ENCODE results near the gene OR4D2. TPM values are rescaled to one million over a fixed set of nuclear protein-coding genes. Genes with fewer than 3 reads are reported as not detected.

The OR4D2 gene
- not detected for total RNA-seq (2013)
- not detected for polyA plus RNA-seq
- polyA minus RNA-seq = not detected in 2 replicates
- total RNA-seq = 0 to 0.45 (median 0) reads per million in 11 experiments

- peaks cover 15 to 40% (median 19%) of the 10 kb centered on the region in 3 donors for H3K27me3 Mint-ChIP-seq (ENCODE audit: low read depth in 3 of 3)
- no peaks in the 10 kb centered on the region for H3K4me1 Mint-ChIP-seq
- Histone ChIP-seq H3K27ac (ENCODE audit: low read depth in 1 of 2, low read length in 2 of 2) (no peak within 1 kb of the TSS), H3K4me1 (ENCODE audit: control insufficient read depth in 1 of 2, insufficient read depth in 2 of 2, low read length in 2 of 2) (no peaks in the 10 kb centered on the region), H3K9me3 (replicated peaks in 1 of 2; ENCODE audit: control insufficient read depth in 1 of 2, insufficient read depth in 1 of 2, low read length in 2 of 2) (no peaks in the 10 kb centered on the region), H2AFZ (ENCODE audit: insufficient read depth, low read depth, low read length, poor library complexity, severe bottlenecking) (no peak within 1 kb of the TSS), H4K20me1 (ENCODE audit: insufficient read depth, low read length) (no peaks in the 10 kb centered on the region), H3K79me2 (ENCODE audit: insufficient read depth, low read length) (no peaks in the 10 kb centered on the region), H3K4me2 (replicated peaks; ENCODE audit: extremely low read depth, low read length, poor library complexity, severe bottlenecking) (no peak within 1 kb of the TSS), H3K9ac (ENCODE audit: insufficient read depth, low read length, poor library complexity, severe bottlenecking) (no peak within 1 kb of the TSS), H3K36me3 (replicated peaks in 1 of 2; ENCODE audit: control insufficient read depth in 1 of 2, insufficient read depth in 2 of 2, low read length in 2 of 2) (no peaks in the 10 kb centered on the region), H3K27me3 (ENCODE audit: control insufficient read depth in 2 of 2, insufficient read depth in 2 of 2, low read length in 2 of 2) (peaks cover 26 to 37% of the 10 kb centered on the region in 2 donors), H3K4me3 (replicated peaks in 1 of 3; ENCODE audit: low read depth in 2 of 3, low read length in 3 of 3) (no peak within 1 kb of the TSS)
- DNase-seq = no peak
- H3K36me3 Mint-ChIP-seq = no peaks in the 10 kb centered on the region
- intact Hi-C loops (cut with micrococcal nuclease) = no loop called here
- TF ChIP-seq CTCF (IDR thresholded peaks at IDR 0.05) = no peak
- no peak within 1 kb of the TSS for H3K27ac Mint-ChIP-seq
- H3K9me3 Mint-ChIP-seq = peaks cover 0 to 4% (median 0%) of the 10 kb centered on the region in 7 donors
- H3K4me3 Mint-ChIP-seq = peak within 1 kb of the TSS in 1 of 2 donors; percentile 33
- WGBS (ENCODE audit: insufficient coverage) = 76% methylated on average over 3 of the region's 6 CpGs
Measured at GRCh38 chr17:58166682-58167081, at the start of gene OR4D2. Gene OR4D2 (plus strand): TSS chr17:58166982. CDS start chr17:58169656, 2,674 bp downstream.

- Histone ChIP-seq H3K27ac (ENCODE audit: low read depth in 1 of 2, low read length in 2 of 2) (no peak overlapping the region), H4K20me1 (ENCODE audit: insufficient read depth, low read length) (no peaks in the 10 kb centered on the region), H3K4me3 (replicated peaks in 1 of 3; ENCODE audit: low read depth in 2 of 3, low read length in 3 of 3) (no peak overlapping the region), H3K79me2 (ENCODE audit: insufficient read depth, low read length) (no peaks in the 10 kb centered on the region), H3K36me3 (replicated peaks in 1 of 2; ENCODE audit: control insufficient read depth in 1 of 2, insufficient read depth in 2 of 2, low read length in 2 of 2) (no peaks in the 10 kb centered on the region), H3K27me3 (ENCODE audit: control insufficient read depth in 2 of 2, insufficient read depth in 2 of 2, low read length in 2 of 2) (peaks cover 2% of the 10 kb centered on the region in 2 donors), H3K9ac (ENCODE audit: insufficient read depth, low read length, poor library complexity, severe bottlenecking) (no peak overlapping the region), H3K4me1 (ENCODE audit: control insufficient read depth in 1 of 2, insufficient read depth in 2 of 2, low read length in 2 of 2) (no peaks in the 10 kb centered on the region), H3K4me2 (replicated peaks; ENCODE audit: extremely low read depth, low read length, poor library complexity, severe bottlenecking) (no peak overlapping the region), H2AFZ (ENCODE audit: insufficient read depth, low read depth, low read length, poor library complexity, severe bottlenecking) (no peak overlapping the region), H3K9me3 (replicated peaks in 1 of 2; ENCODE audit: control insufficient read depth in 1 of 2, insufficient read depth in 1 of 2, low read length in 2 of 2) (no peaks in the 10 kb centered on the region)
- Mint-ChIP-seq H3K4me3 (no peak overlapping the region), H3K36me3 (no peaks in the 10 kb centered on the region), H3K27me3 (ENCODE audit: low read depth in 3 of 3) (peaks cover 6 to 24% (median 12%) of the 10 kb centered on the region in 3 donors), H3K4me1 (peaks cover 2% of the 10 kb centered on the region), H3K9me3 (no peaks in the 10 kb centered on the region), H3K27ac (no peak overlapping the region)
- 98% methylated on average over 5 of the region's 5 CpGs for WGBS (ENCODE audit: insufficient coverage)
- intact Hi-C loops (cut with micrococcal nuclease) = loop anchor here (10.0 kb wide), 3 partner anchors 253 to 983 kb away; no protein-coding TSS in a partner anchor
- no peak for TF ChIP-seq CTCF (IDR thresholded peaks at IDR 0.05)
- DNase-seq = no peak
Measured at GRCh38 chr17:58117382-58117781, 49.4 kb upstream of the OR4D2 start.

Measured in CD14-positive monocyte (primary cell).